ENCODE measurements around the gene PHLPP1.

DNA sequence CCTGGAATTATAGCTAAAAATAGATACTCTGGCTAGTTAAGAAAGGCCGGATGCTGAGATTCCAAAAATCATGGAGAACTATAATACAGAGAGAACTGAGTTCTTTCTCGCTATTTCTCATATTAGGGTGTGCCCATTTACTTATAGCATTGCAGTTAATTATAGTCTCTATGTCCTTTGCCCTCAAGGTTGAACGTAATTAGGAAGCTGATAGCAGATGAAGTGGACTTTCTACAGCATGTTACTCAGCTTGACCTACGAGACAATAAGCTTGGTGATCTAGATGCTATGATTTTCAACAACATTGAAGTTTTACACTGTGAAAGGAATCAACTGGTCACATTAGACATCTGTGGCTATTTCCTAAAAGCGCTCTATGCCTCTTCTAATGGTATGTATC is 187.4 kb downstream of the PHLPP1 start:
- TF ChIP-seq, protein P1, sequence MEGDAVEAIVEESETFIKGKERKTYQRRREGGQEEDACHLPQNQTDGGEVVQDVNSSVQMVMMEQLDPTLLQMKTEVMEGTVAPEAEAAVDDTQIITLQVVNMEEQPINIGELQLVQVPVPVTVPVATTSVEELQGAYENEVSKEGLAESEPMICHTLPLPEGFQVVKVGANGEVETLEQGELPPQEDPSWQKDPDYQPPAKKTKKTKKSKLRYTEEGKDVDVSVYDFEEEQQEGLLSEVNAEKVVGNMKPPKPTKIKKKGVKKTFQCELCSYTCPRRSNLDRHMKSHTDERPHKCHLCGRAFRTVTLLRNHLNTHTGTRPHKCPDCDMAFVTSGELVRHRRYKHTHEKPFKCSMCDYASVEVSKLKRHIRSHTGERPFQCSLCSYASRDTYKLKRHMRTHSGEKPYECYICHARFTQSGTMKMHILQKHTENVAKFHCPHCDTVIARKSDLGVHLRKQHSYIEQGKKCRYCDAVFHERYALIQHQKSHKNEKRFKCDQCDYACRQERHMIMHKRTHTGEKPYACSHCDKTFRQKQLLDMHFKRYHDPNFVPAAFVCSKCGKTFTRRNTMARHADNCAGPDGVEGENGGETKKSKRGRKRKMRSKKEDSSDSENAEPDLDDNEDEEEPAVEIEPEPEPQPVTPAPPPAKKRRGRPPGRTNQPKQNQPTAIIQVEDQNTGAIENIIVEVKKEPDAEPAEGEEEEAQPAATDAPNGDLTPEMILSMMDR (IDR thresholded peaks at IDR 0.05): no peak
- TF ChIP-seq POLR2A (IDR thresholded peaks at IDR 0.05): no peak
- TF ChIP-seq EP300 (IDR thresholded peaks at IDR 0.05): no peak

All from upper lobe of left lung (tissue), 4 donors.